ENCODE measurements around the gene NPR3. TPM values are rescaled to one million over a fixed set of nuclear protein-coding genes. Genes with fewer than 3 reads are reported as not detected.
A peak's percentile ranks its signal among the peaks of the same experiment; 100 is the strongest.

NPR3 gene
- total and polyA plus RNA-seq, 3 donors from 2014 or later: 2.8 to 3.9 (median 3.2) TPM

DNA sequence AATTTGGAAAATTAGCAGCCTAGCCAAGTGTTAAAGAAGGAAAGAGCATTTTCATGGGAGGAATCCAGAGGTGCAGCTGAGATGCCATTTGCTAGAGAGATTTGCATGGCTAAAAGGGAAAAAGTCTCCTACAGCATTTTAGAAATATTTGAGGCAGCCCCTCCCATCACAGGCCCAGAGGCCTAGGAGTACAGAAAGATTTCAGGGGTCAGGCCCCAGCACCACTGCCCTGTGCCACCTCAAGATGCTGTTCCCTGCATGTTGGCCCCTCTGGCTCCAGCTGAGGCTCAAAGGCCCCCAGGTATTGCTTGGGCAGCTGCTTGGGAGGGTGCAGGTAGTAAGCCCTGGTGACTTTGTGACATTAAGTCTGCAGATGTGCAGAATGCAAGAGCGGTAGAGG lies 26.9 kb upstream of the NPR3 start:
- WGBS, 2 donors: 100% methylated on average over 1 of the region's 1 CpG
- intact Hi-C loops (cut with DNase I; ENCODE audit: low total_unique reads): no loop called here

DNA sequence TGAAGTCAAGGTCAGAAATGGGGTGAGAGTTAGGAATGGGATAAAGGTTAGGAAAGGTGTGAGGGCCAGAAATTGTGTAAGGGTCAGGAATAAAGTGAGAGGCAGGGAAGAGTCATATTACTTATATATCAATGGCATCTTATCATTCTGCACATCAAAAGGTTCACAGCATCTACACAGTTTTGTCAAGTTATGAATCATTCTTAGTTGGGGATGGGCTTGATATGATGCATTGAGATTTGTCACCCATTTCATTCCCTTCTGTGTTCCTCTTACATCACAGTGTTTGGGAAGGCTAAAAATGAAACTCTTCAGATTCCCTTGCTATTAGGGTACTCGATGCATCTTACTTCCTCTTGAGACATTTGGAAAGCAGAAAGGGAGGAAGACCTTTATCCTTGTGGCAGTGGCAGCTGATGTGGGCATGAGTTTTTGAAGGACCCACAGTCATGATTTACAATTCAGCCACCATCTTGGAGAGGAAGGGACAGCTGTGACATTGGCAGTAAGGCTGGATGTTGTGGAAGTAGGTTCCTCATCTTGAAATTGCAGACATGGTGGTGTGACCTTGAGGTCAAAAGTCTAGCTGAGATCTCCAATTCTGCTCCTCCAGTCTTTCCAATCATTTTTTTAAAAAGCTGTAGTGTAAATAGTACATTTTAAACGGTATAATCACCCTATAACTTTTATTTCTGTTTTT lies 24.2 kb upstream of the NPR3 start:
- H3K4me3 ChIP-seq: no peak overlapping the region
- H3K4me1 ChIP-seq: no peaks in the 10 kb centered on the region
- WGBS, 2 donors: 47 to 48% methylated on average over 2 of the region's 2 CpGs
- no peak for DNase-seq
- no peak overlapping the region for H3K27ac ChIP-seq
- no peaks in the 10 kb centered on the region for H3K36me3 ChIP-seq (ENCODE audit: low read depth, missing control alignments)
- H3K27me3 ChIP-seq: no peaks in the 10 kb centered on the region
- intact Hi-C loops (cut with DNase I; ENCODE audit: low total_unique reads): no loop called here
- TF ChIP-seq CTCF (IDR thresholded peaks at IDR 0.05): no peak
- no peak for TF ChIP-seq POLR2A (IDR thresholded peaks at IDR 0.05)
- H3K9me3 ChIP-seq: no peaks in the 10 kb centered on the region

More for the DNA sequence above, 26.9 kb upstream of the NPR3 start:
- no peaks in the 10 kb centered on the region for H3K36me3 ChIP-seq (ENCODE audit: low read depth, missing control alignments)
- no peaks in the 10 kb centered on the region for H3K27me3 ChIP-seq
- no peaks in the 10 kb centered on the region for H3K4me1 ChIP-seq
- no peak for DNase-seq
- no peak overlapping the region for H3K4me3 ChIP-seq
- no peaks in the 10 kb centered on the region for H3K9me3 ChIP-seq
- no peak for TF ChIP-seq CTCF (IDR thresholded peaks at IDR 0.05)
- TF ChIP-seq POLR2A (IDR thresholded peaks at IDR 0.05): no peak
- H3K27ac ChIP-seq: no peak overlapping the region

DNA sequence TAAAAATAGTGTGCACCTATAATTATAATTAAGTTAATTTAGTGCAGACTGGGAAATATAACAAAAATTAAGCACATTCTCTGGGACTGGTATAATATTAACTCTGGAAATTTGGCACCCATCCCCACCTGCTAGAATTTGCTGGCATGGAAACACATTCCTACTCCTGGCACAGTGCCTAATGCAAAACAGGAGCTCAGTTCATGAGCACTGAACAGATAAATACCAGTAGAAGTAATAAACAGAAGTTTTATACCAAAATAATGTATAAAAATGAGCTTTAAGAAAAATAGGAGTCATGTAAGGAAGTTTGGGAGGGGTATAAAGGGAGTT lies 23.7 kb upstream of the NPR3 start:
- Histone ChIP-seq H3K27me3 (no peaks in the 10 kb centered on the region), H3K9me3 (no peaks in the 10 kb centered on the region), H3K4me3 (no peak overlapping the region), H3K36me3 (ENCODE audit: low read depth, missing control alignments) (no peaks in the 10 kb centered on the region), H3K27ac (no peak overlapping the region), H3K4me1 (no peaks in the 10 kb centered on the region)
- DNase-seq: peak; percentile 34
- TF ChIP-seq POLR2A (IDR thresholded peaks at IDR 0.05): no peak
- no peak for TF ChIP-seq CTCF (IDR thresholded peaks at IDR 0.05)
- intact Hi-C loops (cut with DNase I; ENCODE audit: low total_unique reads): no loop called here

DNA sequence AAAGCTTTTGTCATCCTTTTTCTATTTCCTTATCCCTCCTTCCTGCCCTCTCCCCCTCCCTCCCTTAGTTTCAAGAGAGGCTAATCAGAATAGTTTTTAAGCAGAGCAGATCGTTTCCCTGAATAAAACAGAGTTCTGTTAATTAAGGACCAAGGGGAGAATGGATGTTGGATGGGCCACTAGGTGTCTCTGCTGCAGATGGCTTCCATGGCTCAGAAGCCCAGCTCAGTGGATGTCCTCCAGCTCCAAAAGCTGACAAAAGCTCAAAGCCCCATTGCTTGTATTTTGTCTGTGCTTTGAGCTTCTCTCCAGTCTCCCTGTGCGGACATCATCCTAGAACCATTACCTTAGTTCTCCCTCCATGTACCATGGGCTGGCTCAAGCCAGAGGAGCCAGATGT lies 21.0 kb upstream of the NPR3 start:
- TF ChIP-seq CTCF (IDR thresholded peaks at IDR 0.05) (no peak), POLR2A (IDR thresholded peaks at IDR 0.05) (no peak)
- Histone ChIP-seq H3K27me3 (no peaks in the 10 kb centered on the region), H3K9me3 (no peaks in the 10 kb centered on the region), H3K4me3 (no peak overlapping the region), H3K36me3 (ENCODE audit: low read depth, missing control alignments) (no peaks in the 10 kb centered on the region), H3K27ac (no peak overlapping the region), H3K4me1 (no peaks in the 10 kb centered on the region)
- 66 to 69% methylated on average over 2 of the region's 2 CpGs for WGBS, 2 donors
- no peak for DNase-seq
- intact Hi-C loops (cut with DNase I; ENCODE audit: low total_unique reads): no loop called here

DNA sequence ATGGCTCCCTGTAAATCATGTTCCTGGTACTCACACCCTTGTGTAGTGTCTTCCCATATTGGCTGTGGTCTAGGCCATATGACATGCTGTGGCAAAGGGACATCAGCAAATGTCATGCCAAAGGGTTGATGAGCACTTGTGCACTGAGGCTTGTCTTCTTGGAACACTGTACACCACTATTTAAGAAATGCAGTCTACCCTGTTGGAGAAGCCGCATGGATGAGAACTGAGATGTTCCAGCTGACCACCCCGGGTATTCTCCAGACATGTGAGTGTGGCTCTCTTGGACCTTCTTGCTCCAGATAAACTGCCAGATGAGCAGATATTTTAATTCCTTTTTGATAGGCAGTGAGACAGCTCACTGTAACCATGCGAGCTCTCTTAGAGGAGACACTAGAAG lies 20.5 kb upstream of the NPR3 start:
- Histone ChIP-seq H3K27ac (no peak overlapping the region), H3K4me1 (no peaks in the 10 kb centered on the region), H3K9me3 (no peaks in the 10 kb centered on the region), H3K36me3 (ENCODE audit: low read depth, missing control alignments) (no peaks in the 10 kb centered on the region), H3K4me3 (no peak overlapping the region), H3K27me3 (no peaks in the 10 kb centered on the region)
- WGBS, 2 donors: 82 to 96% methylated on average over 3 of the region's 3 CpGs
- no peak for DNase-seq
- TF ChIP-seq CTCF (IDR thresholded peaks at IDR 0.05): no peak
- no peak for TF ChIP-seq POLR2A (IDR thresholded peaks at IDR 0.05)
- intact Hi-C loops (cut with DNase I; ENCODE audit: low total_unique reads): no loop called here
